ENCODE results near the gene C11orf86.

DNA sequence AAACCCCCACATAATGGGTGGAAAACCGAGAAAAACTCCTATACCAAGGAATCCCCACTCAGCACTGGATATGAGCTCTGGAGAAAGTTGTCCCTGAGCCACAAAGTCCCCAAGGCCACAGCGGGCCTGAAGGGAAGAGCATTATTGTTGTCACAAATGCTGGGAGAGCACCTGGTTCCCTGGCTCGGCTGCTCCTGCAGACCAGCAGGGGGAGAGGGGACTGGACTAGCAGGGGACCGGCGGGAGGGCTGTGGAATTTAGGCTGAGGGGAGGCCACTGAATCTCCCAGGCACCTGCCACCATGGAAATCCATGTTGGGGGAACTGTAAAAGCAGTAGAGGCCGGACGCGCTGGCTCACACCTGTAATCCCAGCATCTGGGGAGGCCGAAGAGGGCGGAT, 24.0 kb upstream of the C11orf86 start:
- TF ChIP-seq POLR2A (IDR thresholded peaks at IDR 0.05; ENCODE audit: low read depth, low read length) = no peak
- TF ChIP-seq POLR2AphosphoS5 (IDR thresholded peaks at IDR 0.05; ENCODE audit: low read depth, low read length) = no peak
- TF ChIP-seq TAF1 (IDR thresholded peaks at IDR 0.05; ENCODE audit: borderline replicate concordance, low read depth, low read length) = no peak
